NCI-H748 (cell line): ENCODE data around the gene TRMT1.
"Not testable (repeated sequence)": the region's sequence is repeated elsewhere in the genome, so short reads cannot be mapped to it uniquely, and the experiment has no call there.

Experiments
- DNase-seq: peaks from one replicate; lab custom pipeline; 2025; ENCODE audit not compliant: unreplicated experiment; lab: John Stamatoyannopoulos, UW

The TRMT1 gene

GRCh38 chr19:13150931-13151604 lies 34.5 kb upstream of the TRMT1 start:
- DNase-seq, result peak; percentile 37

- DNase-seq, result peak; percentile 88
Measured at GRCh38 chr19:13150187-13150930, 33.8 kb upstream of the TRMT1 start, which contains the start of the genes IER2 and STX10. TSS of gene IER2 (plus strand) at chr19:13150411. CDS start at chr19:13153187, 2,776 bp downstream. TSS of gene STX10 (minus strand) at chr19:13150375. CDS start at chr19:13150173, 202 bp downstream.

- DNase-seq, result peak; percentile 53
Measured at GRCh38 chr19:13149628-13150186, 33.2 kb upstream of the TRMT1 start.

GRCh38 chr19:13149173-13149627 lies 32.7 kb upstream of the TRMT1 start:
- not testable (repeated sequence) for DNase-seq

- DNase-seq, result no peak
Measured at GRCh38 chr19:13146763-13147563, 30.4 kb upstream of the TRMT1 start.

- no peak for DNase-seq
Measured at GRCh38 chr19:13139633-13140311, 23.2 kb upstream of the TRMT1 start.

GRCh38 chr19:13138916-13139198 lies 22.3 kb upstream of the TRMT1 start:
- no peak for DNase-seq

- DNase-seq, result no peak
Measured at GRCh38 chr19:13138171-13138915, 21.8 kb upstream of the TRMT1 start.

GRCh38 chr19:13137290-13137794 lies 20.8 kb upstream of the TRMT1 start:
- no peak for DNase-seq

- no peak for DNase-seq
Measured at GRCh38 chr19:13135068-13136062, 18.8 kb upstream of the TRMT1 start.

- no peak for DNase-seq
Measured at GRCh38 chr19:13134626-13135025, 18.1 kb upstream of the TRMT1 start.

- DNase-seq, result no peak
Measured at GRCh38 chr19:13133241-13133870, 16.8 kb upstream of the TRMT1 start.

- DNase-seq, result no peak
Measured at GRCh38 chr19:13132471-13133180, 16.1 kb upstream of the TRMT1 start.

GRCh38 chr19:13130886-13131490 lies 14.4 kb upstream of the TRMT1 start:
- DNase-seq, result no peak

GRCh38 chr19:13129384-13129783 lies 12.8 kb upstream of the TRMT1 start:
- no peak for DNase-seq

GRCh38 chr19:13128583-13128982 lies 12.0 kb upstream of the TRMT1 start:
- DNase-seq, result no peak
